Stimulated activated CD8-positive, alpha-beta memory T cell treated with anti-CD3 and anti-CD28 coated beads, Interleukin-4, amount 100 ng/mL, for 1 hour (primary cell): ENCODE data around the gene PCMT1.
"Not testable (repeated sequence)": the region's sequence is repeated elsewhere in the genome, so short reads cannot be mapped to it uniquely, and the experiment has no call there.

ENCODE experiments used
- DNase-seq, 2 donors: peaks; one replicate each; pipeline ENCODE4 v3.0.0-alpha.2; 2020; ENCODE audit warnings: low read depth in 2 of 2, low spot score in 1 of 2

PCMT1 gene

DNA sequence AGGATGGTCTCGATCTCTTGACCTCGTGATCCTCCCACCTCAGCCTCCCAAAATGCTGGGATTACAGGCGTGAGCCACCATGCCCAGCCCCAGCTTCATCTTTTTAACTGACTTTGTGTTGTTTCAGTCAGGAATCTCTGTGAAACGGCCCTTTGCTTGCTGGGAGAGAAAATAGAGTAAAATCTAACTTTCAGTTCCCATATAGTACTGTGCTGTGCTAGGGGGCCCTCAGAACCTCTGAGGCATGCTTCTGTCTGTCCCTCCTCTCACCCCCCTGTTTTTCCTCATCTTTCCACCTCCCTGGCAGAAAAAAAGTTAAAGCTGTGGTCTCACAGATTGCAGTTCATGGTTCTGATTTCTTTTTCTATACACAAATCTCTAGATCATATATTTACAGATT is 66.2 kb downstream of the PCMT1 start:
- DNase-seq: no peak

DNA sequence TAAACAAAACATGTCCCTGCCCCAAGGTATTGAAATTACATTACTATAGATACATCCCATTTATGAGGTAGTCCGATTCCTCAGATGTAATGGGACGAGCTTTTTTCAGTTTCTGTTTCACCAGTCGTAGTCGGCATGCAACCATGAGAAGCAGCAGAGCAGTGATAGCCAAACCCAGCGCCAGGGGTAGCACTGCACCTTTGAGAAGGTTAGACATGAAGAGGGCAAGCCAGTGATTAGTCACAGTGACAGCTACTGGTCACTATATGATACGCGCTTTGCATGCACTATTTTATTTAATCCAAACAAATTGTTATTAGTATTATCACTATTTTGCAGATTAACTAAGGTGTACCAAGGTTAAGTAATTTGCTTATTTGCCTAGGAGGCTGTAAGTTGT is 71.0 kb downstream of the PCMT1 start:
- no peak for DNase-seq

DNA sequence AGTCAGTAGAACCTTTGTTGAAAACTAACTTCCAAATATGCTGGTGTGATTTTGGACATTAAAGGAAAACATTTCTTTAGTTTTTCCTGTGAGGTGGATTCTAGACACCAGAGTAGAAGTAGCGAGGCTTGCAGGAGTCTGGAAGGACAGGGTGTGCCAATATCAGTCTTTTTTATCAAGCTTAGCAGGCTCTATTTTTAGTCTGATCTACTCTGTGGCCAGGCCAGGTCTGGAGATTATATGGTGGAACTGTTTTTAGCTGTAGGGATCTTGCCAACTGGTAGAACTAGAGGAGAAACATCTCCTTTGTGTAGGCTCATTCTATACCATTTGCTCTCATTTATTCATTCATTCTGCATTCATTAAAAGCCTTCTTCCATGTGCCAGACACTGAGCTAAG is 72.0 kb downstream of the PCMT1 start:
- DNase-seq: no peak

GRCh38 chr6:149823013-149823412 is 73.5 kb downstream of the PCMT1 start:
- no peak for DNase-seq

DNA sequence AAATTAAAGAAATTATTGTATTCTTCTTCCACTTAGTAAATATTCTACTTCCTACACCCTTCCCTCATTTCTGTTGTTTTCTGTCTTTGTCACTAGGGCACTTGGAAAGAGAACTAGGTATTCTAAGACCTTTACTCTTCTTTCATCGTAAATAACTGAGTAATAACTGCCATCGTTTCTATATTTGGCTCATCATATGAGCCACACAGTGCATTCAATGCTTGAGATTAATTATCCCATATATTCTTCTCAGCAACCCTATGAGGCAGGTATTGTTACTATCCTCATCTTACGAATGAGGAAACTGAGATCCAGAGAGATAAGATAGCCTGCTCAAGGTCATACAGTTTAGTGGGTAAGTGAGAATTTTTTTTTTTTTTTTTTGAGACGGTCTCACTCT is 75.8 kb downstream of the PCMT1 start:
- DNase-seq: no peak

- DNase-seq: no peak
Observed at GRCh38 chr6:149830731-149831307, 81.3 kb downstream of the PCMT1 start.

DNA sequence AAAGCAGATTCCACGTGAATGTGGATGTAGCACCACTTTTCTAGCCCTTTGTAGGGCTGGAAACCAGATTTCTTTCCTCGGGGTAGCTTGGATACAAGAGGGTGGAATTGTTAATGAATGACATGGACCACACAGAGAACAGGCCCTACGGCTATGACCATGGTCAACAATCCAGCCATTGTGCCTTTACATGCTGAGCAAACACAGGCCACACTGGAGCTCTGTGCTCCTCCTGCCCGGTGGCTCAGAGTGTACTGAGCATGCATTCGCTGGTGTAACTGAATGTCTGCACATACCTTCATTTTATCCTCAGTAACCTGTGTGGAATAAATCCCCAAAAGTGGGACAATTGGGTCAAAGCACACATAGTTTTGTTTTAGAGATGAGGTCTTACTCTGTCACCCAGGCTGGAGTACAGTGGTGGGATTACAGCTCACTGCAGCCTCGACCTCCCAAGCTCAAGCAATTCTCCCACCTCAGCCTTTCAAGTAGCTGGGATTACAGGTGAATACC is 81.8 kb downstream of the PCMT1 start:
- no peak for DNase-seq

GRCh38 chr6:149833651-149834050 is 84.1 kb downstream of the PCMT1 start:
- no peak for DNase-seq

DNA sequence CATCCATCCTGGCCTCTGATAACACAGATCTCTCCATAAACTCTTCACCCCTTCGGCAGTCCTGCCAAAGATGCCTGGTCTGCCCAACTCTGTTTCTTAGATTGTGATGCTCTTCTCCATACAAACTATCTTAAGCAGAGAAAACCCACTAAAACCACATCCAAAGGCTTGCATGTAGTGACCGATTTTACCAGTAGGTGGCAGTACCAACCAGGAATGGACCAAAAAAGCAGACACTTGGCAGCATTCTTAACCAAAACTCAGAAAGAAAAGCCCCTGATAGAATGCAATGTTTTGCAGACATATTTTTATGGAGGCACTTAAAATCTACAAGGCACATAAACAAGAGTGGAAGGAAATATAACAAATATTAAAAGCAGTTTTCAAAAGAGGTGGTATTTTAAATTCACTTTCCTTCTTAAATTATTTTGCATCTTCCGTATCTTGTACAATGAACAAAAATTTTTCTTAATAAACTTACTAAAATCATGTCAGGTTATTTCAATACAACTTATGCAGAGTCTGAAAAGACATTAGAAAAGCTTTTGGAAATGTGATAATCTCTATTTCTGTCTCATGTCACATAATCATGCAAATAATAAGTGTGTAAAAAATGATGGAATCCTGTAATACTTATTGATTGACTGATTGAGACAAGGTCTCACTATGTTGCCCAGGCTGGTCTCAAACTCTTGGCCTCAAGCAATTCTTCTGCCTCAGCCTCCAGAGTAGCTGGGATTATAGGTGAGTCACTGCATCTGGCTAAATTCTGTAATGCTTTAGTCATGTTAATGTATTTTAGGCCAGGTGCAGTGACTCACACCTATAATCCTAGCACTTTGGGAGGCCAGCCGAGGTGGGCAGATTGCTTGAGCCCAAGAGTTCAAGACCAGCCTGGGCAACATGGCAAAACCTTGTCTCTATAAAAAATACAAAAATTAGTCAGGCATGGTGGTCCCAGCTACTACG is 85.3 kb downstream of the PCMT1 start:
- peak; percentile 51 to 53 for DNase-seq

DNA sequence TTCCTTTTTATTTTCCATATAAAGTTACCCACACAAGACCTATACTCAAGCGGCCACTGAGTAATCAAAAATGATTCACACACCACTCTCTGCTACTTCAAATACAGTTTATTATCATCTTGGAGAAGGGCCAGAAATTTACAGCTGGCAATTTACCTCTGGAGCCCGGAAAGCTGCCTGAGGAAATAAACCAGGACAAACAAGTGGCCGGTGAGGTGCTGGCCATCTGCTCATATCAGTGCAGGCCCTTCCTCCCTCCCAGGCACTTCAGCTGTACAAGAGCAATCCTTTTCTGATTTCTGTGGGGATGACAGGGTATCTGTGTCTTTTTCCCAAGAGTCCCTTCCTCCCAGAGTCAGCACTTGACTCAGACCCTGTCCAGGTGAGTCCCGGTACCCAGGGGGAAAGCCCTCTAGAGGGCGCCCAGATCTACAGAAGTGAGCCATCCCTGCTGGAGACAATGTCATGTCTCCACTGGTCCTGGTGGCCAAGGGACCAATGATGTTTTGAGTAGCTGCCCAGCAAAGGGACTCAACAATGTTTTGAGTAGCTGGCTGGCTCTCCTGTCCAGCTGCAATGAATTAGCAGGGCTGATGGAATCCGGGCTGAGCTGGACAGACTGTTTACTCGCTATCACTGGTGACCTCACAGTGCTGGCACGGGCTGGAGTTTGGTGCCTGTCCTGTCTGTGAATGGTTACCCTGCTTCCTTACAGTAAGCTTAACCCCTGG is 91.0 kb downstream of the PCMT1 start:
- no peak for DNase-seq

DNA sequence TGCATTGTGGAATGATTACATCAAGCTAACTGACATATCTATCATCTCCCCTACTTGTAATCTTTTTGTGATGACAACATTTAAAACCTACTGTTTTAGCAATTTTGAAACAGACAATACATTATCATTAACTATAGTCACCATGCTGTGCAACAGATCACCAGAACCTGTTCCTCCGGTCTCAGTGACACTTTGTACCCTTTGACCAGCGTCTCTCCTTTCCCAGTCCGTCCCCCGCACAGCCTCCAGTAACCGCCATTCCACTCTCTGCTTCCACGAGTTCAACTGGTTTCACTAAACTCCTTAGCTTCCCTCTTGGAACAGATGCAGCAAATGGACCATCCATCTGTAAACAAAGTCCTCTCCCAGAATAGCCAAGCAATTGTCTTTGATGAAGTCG is 92.8 kb downstream of the PCMT1 start:
- no peak for DNase-seq

DNA sequence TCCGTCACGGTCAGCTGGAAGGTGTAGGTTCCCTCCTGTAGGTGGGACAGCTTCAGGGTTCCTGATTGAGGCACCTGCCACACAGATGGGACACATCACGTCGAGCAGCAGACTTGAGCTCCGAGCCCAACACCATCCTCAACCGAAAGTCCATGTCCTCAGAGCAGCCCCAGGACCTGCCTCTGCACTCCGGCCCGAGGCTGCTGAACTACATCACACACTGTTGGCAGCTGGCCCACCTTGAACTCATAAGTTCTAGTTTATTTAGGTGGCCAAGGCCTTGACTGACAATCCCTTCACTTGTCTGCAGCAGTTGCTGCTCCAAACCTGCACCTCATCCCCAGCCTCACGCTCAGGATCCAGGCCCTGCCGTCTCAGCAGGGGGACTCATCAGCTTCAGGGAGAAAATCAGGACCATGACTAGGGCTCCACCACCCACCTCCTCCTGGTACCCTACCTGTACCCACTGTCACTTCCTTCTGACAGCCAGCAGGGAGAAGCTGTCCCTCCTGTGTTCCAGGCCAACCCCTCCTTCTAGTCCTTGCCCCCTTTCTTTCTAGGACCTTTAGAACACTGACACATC is 93.6 kb downstream of the PCMT1 start:
- DNase-seq: no peak

GRCh38 chr6:149844036-149844435 is 94.5 kb downstream of the PCMT1 start:
- not testable (repeated sequence) for DNase-seq

DNA sequence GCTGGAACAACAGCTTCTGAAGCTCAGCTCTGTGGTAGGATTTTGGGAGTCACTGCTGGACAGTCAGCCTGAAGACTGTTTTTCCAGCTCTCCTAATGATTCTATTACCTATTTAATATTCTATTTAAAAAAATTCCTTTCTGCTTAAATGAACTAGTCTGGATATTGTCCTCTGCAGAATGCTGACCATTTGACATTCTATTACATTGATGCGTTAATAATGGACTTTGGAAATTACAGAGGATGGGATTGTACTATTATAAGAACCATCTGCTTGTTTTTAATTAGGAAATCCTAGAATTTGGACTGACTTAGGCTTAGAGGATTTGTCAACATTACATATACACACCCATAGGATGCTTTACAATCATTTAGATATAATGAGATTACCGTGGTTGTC is 94.9 kb downstream of the PCMT1 start:
- DNase-seq: no peak

- DNase-seq: no peak
Observed at GRCh38 chr6:149845549-149845948, 96.0 kb downstream of the PCMT1 start.

GRCh38 chr6:149846321-149846720 is 96.8 kb downstream of the PCMT1 start:
- no peak for DNase-seq

GRCh38 chr6:149847939-149848267 is 98.4 kb downstream of the PCMT1 start:
- DNase-seq: no peak

- not testable (repeated sequence) for DNase-seq
Observed at GRCh38 chr6:149848343-149848742, 98.8 kb downstream of the PCMT1 start.

DNA sequence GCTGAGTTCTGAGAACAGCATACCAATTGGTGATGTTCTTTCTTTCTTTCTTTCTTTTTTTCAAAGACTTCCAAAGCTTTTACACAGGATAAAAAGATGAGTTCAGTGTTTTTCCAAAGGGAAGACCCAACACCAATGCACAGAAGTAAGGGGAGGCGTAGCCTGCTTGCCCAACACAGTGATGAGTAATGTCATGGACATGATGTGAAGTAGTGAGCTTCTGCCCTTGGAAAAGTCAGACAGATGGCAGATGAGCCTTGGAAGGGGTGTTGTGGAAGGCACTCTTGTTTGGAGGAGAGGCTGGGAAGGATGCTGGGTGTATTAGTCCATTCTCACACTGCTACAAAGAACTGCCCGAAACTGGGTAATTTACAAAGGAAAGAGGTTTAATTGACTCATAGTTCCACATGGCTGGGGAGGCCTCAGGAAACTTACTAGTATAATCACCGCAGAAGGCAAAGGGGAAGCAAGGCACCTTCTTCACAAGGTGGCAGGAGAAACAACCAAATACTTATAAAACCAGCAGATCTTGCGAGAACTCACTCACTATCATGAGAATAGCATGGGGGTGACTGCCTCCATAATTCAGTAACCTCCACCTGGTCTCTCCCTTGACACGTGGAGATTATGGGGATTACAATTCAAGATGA is 102.0 kb downstream of the PCMT1 start:
- DNase-seq: no peak

GRCh38 chr6:149852180-149852579 is 102.6 kb downstream of the PCMT1 start:
- DNase-seq: no peak

- no peak for DNase-seq
Observed at GRCh38 chr6:149852881-149853280, 103.3 kb downstream of the PCMT1 start.
